ENCODE measurements around the gene PRSS12.

Gene PRSS12

DNA sequence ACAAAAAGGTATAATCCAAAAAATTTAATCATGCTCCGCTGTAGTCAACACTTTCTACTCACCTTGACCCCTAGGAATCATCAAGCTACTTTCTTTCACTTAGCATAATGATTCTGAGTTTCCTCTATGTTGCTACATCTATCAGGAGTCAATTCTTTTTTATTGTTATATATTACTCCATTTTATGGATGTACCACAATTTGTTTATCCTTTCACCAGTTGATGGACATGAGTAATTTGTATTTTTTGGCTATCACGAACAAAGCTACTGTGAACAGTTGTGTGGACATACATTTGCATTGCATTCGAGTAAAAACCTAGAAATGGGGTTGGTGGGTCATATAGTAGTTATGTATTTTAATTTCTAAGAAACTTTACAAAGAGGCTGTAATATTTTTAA is 102.9 kb downstream of the PRSS12 start:
- no peak overlapping the region for H3K27ac ChIP-seq (ENCODE audit: low read length)
- 0 out of 2 replicates have a peak, but pooled peaks cover 4% of the 10 kb centered on the region for H3K9me3 ChIP-seq (ENCODE audit: insufficient read depth, low read length)
- no peak overlapping the region for H3K4me3 ChIP-seq (ENCODE audit: low read length)
- TF ChIP-seq EZH2phosphoT487 (IDR thresholded peaks at IDR 0.05; ENCODE audit: low read depth), result no peak
- TF ChIP-seq, protein P1, sequence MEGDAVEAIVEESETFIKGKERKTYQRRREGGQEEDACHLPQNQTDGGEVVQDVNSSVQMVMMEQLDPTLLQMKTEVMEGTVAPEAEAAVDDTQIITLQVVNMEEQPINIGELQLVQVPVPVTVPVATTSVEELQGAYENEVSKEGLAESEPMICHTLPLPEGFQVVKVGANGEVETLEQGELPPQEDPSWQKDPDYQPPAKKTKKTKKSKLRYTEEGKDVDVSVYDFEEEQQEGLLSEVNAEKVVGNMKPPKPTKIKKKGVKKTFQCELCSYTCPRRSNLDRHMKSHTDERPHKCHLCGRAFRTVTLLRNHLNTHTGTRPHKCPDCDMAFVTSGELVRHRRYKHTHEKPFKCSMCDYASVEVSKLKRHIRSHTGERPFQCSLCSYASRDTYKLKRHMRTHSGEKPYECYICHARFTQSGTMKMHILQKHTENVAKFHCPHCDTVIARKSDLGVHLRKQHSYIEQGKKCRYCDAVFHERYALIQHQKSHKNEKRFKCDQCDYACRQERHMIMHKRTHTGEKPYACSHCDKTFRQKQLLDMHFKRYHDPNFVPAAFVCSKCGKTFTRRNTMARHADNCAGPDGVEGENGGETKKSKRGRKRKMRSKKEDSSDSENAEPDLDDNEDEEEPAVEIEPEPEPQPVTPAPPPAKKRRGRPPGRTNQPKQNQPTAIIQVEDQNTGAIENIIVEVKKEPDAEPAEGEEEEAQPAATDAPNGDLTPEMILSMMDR (IDR thresholded peaks at IDR 0.05; ENCODE audit: low read depth, low read length), result no peak
- H3K36me3 ChIP-seq (replicated peaks; ENCODE audit: low read depth, low read length), result no peaks in the 10 kb centered on the region
- no peak overlapping the region for H3K4me2 ChIP-seq (ENCODE audit: low read length)
- H3K9ac ChIP-seq (ENCODE audit: low read length), result no peak overlapping the region
- H2AFZ ChIP-seq (ENCODE audit: low read depth, low read length), result no peak overlapping the region
- no peaks in the 10 kb centered on the region for H3K4me1 ChIP-seq (ENCODE audit: low read length)
- no peaks in the 10 kb centered on the region for H4K20me1 ChIP-seq (ENCODE audit: insufficient read depth, low read length)
- no peaks in the 10 kb centered on the region for H3K79me2 ChIP-seq (ENCODE audit: low read length)
- no peaks in the 10 kb centered on the region for H3K27me3 ChIP-seq (ENCODE audit: low read depth, low read length)

DNA sequence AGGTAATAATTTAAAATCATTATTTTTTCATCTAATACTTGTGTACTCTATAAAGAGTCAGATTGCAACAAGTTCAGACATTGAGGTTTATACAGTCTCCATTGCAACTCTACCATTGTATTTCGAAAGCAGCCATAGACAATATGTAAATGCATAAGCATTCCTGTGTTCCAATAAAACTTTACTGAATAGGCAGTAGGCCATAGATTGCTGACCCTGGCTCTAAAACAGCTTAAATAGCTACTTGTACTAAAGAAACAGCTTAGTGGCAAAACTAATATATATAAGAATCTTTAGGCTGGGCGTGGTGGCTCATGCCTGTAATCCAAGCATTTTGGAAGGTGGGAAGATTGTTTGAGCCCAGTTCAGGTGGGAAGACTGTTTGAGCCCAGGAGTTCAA is 115.3 kb downstream of the PRSS12 start:
- Histone ChIP-seq H3K27me3 (ENCODE audit: low read depth, low read length) (no peaks in the 10 kb centered on the region), H3K9ac (ENCODE audit: low read length) (no peak overlapping the region), H3K79me2 (ENCODE audit: low read length) (no peaks in the 10 kb centered on the region), H4K20me1 (ENCODE audit: insufficient read depth, low read length) (no peaks in the 10 kb centered on the region), H3K36me3 (replicated peaks; ENCODE audit: low read depth, low read length) (no peaks in the 10 kb centered on the region), H3K4me2 (ENCODE audit: low read length) (no peak overlapping the region), H2AFZ (ENCODE audit: low read depth, low read length) (no peak overlapping the region), H3K9me3 (ENCODE audit: insufficient read depth, low read length) (no peaks in the 10 kb centered on the region), H3K4me3 (ENCODE audit: low read length) (no peak overlapping the region), H3K27ac (ENCODE audit: low read length) (no peak overlapping the region), H3K4me1 (ENCODE audit: low read length) (no peaks in the 10 kb centered on the region)
- TF ChIP-seq EZH2phosphoT487 (IDR thresholded peaks at IDR 0.05; ENCODE audit: low read depth), result no peak
- TF ChIP-seq, protein P1 (IDR thresholded peaks at IDR 0.05; ENCODE audit: low read depth, low read length), result no peak

DNA sequence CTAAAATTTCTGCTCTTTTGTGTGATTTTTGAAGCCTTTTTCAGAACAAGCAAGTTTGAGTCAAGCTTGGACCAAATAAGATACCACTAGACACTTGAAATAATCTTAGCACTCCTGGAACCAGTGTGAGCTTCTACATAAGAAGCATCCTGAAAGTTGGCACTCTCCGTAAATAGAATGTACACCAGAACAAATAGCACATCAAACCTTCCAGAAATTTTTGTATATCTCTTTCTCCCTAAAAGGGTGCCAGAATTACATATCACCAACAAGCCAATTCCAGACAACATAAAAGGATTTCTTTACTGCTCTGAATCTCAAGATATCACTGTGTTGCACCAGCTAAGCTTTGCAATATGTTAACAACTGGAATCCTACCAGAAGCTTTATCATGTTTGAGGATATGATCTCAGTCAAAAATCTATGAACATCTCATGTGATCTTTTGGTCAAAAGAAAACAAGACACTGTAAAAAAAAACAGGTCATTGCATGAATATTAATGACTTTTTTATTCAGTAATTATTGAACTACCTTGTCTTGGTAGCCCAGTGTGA is 117.2 kb downstream of the PRSS12 start:
- Histone ChIP-seq H3K27ac (ENCODE audit: low read length) (no peak overlapping the region), H3K9ac (ENCODE audit: low read length) (no peak overlapping the region), H2AFZ (ENCODE audit: low read depth, low read length) (no peak overlapping the region), H3K36me3 (replicated peaks; ENCODE audit: low read depth, low read length) (no peaks in the 10 kb centered on the region), H3K4me2 (ENCODE audit: low read length) (no peak overlapping the region), H3K27me3 (ENCODE audit: low read depth, low read length) (no peaks in the 10 kb centered on the region), H3K4me1 (ENCODE audit: low read length) (no peaks in the 10 kb centered on the region), H3K9me3 (ENCODE audit: insufficient read depth, low read length) (no peaks in the 10 kb centered on the region), H3K4me3 (ENCODE audit: low read length) (no peak overlapping the region), H4K20me1 (ENCODE audit: insufficient read depth, low read length) (no peaks in the 10 kb centered on the region), H3K79me2 (ENCODE audit: low read length) (no peaks in the 10 kb centered on the region)
- TF ChIP-seq, protein P1 (IDR thresholded peaks at IDR 0.05; ENCODE audit: low read depth, low read length), result no peak
- TF ChIP-seq EZH2phosphoT487 (IDR thresholded peaks at IDR 0.05; ENCODE audit: low read depth), result no peak
